Measurements from ENCODE around the gene ZNF181.

The ZNF181 gene

DNA sequence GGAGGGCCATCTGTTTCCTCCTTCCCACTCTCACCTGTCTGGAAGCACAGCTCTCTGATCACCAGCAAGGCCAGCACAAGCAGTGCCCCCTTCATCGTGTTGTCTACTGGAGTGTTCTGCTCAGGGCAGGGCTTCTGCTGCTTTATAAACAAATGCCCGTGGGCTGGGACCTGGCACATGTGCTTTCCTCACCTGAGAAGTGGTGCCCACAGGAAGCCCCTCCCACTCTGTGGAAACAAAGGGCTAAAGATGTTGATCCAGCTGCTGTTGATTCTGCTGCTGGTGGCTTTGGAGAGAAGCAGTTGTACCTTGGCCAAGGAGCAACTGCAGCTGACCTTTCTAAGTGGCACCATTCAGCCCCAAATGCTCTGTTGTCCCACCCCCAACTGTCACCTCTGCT lies 26.4 kb upstream of the ZNF181 start:
- H3K4me3 ChIP-seq (ENCODE audit: low read depth, low read length) = no peak overlapping the region
- in situ Hi-C loops (cut with HindIII; ENCODE audit: low sequenced_read_pairs) = no loop called here
- TF ChIP-seq, protein P1, sequence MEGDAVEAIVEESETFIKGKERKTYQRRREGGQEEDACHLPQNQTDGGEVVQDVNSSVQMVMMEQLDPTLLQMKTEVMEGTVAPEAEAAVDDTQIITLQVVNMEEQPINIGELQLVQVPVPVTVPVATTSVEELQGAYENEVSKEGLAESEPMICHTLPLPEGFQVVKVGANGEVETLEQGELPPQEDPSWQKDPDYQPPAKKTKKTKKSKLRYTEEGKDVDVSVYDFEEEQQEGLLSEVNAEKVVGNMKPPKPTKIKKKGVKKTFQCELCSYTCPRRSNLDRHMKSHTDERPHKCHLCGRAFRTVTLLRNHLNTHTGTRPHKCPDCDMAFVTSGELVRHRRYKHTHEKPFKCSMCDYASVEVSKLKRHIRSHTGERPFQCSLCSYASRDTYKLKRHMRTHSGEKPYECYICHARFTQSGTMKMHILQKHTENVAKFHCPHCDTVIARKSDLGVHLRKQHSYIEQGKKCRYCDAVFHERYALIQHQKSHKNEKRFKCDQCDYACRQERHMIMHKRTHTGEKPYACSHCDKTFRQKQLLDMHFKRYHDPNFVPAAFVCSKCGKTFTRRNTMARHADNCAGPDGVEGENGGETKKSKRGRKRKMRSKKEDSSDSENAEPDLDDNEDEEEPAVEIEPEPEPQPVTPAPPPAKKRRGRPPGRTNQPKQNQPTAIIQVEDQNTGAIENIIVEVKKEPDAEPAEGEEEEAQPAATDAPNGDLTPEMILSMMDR (IDR thresholded peaks at IDR 0.05; ENCODE audit: low read depth, low read length) = no peak
- no peak for DNase-seq (ENCODE audit: low read depth, low spot score)

DNA sequence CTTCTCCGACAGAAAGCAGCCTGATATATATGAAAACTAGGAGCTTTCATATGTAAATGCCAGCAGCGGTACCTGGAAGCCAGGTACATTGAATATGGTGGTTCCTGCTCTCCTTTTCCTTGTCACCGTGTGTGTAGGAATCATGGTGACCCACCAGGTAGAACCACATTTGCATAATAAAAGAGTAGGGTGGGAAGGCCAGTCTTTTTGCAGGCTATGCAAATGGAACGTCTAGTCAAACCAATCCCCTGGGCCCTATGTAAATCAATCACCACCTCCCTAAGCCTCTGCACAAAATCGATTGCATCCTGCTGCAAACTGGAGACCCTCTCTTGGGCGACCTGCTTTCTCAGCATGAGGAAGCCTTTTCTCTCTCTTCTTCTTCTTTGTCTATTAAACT lies 22.2 kb upstream of the ZNF181 start:
- H3K4me3 ChIP-seq (ENCODE audit: low read depth, low read length) = no peak overlapping the region
- in situ Hi-C loops (cut with HindIII; ENCODE audit: low sequenced_read_pairs) = no loop called here
- TF ChIP-seq, protein P1 (IDR thresholded peaks at IDR 0.05; ENCODE audit: low read depth, low read length) = no peak
- DNase-seq (ENCODE audit: low read depth, low spot score) = no peak

DNA sequence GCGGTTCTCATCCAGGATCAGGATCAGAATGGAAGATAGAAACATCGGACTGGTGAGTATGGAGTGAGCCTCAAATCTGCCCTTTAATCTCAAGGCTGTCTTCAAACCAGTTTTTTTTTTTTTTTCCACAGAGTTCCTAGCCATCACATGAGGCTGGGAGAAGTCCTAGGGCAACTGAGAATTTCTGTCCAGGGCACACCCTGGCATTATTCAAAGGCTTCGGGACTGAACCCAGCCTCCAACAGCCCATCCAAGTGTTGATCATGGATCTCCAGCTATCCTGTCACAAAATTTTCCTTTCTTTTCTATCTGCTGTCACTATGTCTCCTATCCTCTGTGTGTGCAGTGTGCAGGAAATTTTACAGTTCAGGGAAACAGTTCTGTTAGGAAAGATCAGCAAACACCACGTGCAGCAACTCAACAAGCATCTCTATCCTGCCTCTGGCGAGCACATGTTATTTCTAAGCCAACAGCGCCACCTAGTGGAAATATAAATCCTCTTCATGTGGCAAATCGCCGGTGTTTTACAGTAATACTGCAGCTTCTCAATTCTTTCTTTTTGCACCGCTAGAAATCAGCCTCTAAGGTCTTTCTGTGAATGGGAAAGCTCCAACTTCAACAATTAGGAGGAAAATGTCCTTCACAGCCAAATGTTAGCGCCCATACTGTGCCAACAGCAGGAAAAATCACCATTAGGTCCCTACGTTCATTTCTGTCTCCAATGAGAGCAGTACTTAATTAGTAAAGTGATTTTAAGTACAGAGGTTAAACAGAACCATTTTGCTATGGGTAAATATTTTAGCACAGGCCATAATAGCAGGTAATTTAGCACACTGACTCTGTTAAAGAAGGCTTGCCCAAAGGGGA lies 21.4 kb upstream of the ZNF181 start:
- peak; percentile 77 for DNase-seq (ENCODE audit: low read depth, low spot score)
- in situ Hi-C loops (cut with HindIII; ENCODE audit: low sequenced_read_pairs) = no loop called here
- TF ChIP-seq, protein P1 (IDR thresholded peaks at IDR 0.05; ENCODE audit: low read depth, low read length) = peak; percentile 47

DNA sequence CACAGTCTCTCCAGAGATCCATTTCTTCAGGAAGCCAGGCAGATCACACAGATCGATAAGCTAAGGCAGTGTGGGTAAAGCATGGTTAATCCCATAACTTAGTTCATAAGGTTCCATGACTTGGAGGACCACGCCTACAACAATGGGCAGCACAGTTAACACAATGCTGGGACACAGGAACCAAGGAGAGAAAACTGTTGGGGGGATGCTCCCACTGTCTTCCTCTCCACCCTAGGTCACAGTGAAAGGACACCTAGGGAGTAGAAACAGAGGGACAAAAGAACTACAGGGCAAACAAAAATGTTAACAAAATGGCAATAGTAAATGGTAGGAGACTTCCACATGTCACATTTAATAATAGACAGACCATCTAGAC lies 20.8 kb upstream of the ZNF181 start:
- TF ChIP-seq, protein P1 (IDR thresholded peaks at IDR 0.05; ENCODE audit: low read depth, low read length) = no peak
- DNase-seq (ENCODE audit: low read depth, low spot score) = no peak
- no peak overlapping the region for H3K4me3 ChIP-seq (ENCODE audit: low read depth, low read length)
- in situ Hi-C loops (cut with HindIII; ENCODE audit: low sequenced_read_pairs) = no loop called here

More for the DNA sequence above, 21.4 kb upstream of the ZNF181 start:
- no peak overlapping the region for H3K4me3 ChIP-seq (ENCODE audit: low read depth, low read length)

DNA sequence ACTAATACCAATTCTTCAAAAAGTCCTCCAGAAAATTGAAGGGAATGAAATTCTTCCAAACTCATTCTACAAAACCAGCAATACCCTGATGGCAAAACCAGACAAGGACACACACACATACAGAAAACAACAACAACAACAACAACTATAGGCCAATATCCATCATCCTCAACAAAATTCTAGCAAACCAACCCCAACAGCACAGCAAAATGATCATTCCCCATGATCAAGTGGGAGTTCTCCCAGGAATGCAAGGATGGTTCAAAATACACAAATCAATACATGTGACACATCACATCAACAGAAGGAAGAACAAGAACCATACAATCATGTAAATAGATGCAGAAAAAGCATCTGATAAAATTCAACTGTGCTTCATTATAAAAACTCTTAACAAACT lies 18.7 kb upstream of the ZNF181 start:
- in situ Hi-C loops (cut with HindIII; ENCODE audit: low sequenced_read_pairs) = no loop called here
- TF ChIP-seq, protein P1 (IDR thresholded peaks at IDR 0.05; ENCODE audit: low read depth, low read length) = no peak
- H3K4me3 ChIP-seq (ENCODE audit: low read depth, low read length) = no peak overlapping the region
- DNase-seq (ENCODE audit: low read depth, low spot score) = no peak

GRCh38 chr19:34722353-34722752 lies 11.7 kb upstream of the ZNF181 start:
- DNase-seq (ENCODE audit: low read depth, low spot score) = no peak
- H3K4me3 ChIP-seq (ENCODE audit: low read depth, low read length) = no peak overlapping the region
- in situ Hi-C loops (cut with HindIII; ENCODE audit: low sequenced_read_pairs) = no loop called here
- TF ChIP-seq, protein P1 (IDR thresholded peaks at IDR 0.05; ENCODE audit: low read depth, low read length) = no peak
